Measurements from ENCODE around the gene PBX4.

PBX4 gene

GRCh38 chr19:19588546-19588945 is 29.9 kb downstream of the PBX4 start:
- DNase-seq (ENCODE audit: low read depth in 2 of 2) = no peak

DNA sequence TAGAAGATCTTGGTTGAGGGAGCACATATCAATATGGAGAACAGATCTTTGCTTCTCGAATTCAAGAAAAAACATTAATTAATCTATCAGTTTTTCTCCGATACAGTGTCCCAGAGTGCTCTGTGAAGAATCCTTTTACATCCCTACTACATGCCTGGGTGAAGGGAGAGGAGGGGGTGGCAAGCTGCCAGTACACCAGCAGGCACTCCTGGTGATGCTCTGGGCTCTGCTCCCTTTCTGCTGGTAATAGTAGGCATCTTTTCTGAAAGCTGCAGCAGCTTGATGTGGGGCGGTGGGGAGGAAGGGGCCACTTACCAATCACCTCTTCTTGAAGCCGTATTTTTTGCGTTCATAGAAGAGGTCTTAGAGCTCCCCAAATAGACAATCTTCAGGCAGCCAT is 30.7 kb downstream of the PBX4 start:
- DNase-seq (ENCODE audit: low read depth in 2 of 2) = no peak

DNA sequence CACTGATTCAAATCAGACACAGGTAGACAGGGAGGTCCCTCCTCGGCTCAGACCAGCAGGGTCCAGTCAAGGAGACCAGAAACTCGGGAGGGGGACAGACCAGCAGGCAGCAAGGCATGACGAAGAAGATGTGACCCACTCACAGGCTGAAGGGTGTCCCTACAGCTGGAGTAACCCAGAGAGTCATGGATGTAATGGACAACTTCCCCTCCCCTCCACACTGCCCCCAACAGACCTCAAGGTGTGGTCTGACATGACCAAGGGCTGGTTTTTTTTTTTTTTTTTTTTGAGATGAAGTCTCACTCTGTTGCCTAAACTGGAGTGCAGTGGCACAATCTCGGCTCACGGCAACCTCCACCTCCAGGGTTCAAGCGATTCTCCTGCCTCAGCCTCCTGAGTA is 34.1 kb downstream of the PBX4 start:
- DNase-seq (ENCODE audit: low read depth in 2 of 2) = no peak

DNA sequence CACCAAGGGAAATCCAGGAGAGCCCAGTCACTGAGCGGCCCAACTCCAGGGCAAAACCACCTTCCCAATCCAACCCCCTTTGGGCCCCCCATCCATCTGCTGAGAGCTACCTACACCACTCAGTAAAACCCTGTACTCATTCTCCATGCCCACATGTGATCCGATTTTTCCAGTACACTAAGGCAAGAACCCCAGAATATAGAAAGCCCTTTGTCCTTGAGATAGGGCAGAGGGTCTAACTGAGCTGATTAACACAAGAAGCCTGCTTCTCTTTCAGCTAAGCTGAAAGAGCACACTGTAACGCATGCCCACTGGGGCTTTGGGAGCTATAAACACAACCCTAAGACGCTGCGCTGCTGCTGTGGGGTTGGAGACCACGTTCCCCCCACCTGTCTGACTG is 36.0 kb downstream of the PBX4 start:
- no peak for DNase-seq (ENCODE audit: low read depth in 2 of 2)

- no peak for DNase-seq (ENCODE audit: low read depth in 2 of 2)
Observed at GRCh38 chr19:19581391-19581790, 37.1 kb downstream of the PBX4 start.

DNA sequence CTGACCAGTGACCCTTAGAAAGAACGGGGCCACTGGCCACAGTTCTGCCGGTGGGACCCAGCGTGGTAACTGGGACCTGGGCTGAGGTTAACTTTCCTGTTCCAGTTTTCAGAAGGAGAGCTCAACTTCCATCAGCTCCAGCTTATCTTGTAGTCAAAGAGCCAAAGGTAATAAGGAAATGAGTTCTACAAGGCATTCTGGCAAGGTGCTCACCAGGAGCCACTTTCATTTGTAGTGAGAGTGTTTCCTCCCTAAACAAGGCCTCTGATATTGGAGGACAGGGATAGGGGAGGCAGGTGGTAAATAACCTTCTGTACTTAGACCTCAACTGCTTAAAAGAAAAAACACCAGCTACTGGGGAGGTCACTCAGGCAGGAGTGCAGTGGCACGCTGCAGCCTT is 38.1 kb downstream of the PBX4 start:
- DNase-seq (ENCODE audit: low read depth in 2 of 2) = no peak

DNA sequence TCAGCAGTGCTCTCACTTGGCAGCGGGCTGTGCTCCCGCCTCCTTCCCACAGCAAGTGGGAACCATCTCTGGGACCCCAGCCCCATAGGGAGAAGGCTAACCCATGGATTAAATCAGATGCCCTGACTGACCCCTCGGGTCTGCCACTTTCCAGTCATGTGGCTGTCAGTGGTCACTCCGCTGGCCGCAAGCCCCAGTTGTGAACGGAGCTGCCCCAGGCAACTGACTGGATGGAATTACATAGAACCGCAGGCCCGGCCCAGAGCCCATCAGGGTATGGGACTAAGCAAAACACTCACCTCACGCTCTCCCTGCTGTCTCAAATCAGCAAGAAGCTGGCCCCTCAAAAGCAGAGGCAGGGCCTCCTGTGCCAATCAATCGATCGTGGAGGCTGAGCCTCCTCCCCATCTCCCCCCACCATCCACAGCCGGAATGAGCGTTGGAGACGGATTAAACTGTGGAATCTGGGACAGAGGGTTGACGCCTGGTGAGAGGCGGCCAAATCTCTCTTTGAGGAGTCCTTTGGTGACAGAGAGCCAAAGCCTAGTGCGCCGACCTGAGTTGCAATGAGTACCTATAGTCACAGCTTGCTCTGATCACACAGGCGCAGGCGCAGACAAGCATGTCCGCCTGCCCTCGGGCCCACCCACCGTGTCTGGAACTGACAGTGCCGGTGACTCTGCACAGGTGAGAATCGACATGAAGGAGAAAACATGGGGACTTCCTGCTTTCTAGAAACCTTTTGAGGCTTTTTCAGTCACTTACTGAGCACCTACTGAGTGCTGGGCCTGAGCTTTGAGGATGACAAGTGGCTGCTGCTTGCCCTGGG is 38.7 kb downstream of the PBX4 start:
- DNase-seq (ENCODE audit: low read depth in 2 of 2) = no peak

DNA sequence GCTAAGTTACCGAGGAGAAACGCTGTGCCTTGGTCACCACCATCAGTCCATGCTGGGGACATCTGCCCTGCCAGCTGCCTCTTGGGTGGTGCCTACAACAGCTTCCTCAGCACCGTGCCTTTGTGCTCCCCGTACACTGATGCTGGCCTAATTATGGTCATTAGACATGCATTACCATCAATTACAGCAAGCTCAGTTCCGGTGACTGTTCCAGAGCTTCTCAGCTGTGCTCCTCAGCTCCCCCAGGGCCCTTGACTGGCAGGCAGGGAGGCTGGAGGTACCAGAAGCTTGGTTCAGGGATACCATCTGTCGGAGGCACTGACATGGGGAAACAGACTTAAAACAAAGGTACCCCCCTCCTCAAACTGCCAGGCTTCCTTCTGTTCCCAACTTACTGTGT is 40.2 kb downstream of the PBX4 start:
- no peak for DNase-seq (ENCODE audit: low read depth in 2 of 2)

GRCh38 chr19:19575411-19575810 is 43.1 kb downstream of the PBX4 start:
- no peak for DNase-seq (ENCODE audit: low read depth in 2 of 2)

DNA sequence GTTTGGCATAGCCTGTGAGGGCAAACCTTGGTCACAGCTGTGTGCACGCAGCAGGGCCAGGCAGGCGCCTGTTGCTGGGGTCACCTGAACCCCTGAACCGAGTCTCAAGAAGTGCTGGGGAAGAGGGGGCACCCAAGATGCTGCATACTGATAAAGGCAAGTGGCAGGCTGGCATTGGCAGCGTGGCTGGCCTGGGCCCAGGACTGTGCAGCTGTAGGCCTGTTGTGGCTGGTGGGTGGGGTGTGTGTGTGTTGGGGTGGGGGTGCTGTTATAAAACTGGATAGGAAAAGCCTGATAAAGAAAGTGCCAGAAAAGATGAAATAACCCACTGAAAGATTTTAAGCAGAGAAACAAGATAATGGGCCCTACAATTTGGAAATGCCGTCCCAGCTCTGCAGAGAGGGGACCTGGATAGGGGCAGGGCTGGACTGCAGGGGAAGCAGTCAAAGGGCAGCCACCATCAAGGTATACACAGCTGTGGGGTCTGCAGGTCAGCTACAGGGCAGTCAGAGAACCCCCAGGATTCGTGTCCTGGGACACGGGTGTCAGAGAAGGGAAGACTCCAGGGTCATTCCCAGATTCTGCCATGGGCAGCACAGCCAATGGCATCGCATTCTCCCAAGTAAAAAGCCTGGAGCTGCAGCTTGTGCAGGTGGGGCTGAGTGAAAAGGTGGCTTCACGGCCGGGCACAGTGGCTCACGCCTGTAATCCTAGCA is 47.3 kb downstream of the PBX4 start:
- no peak for DNase-seq (ENCODE audit: low read depth in 2 of 2)

DNA sequence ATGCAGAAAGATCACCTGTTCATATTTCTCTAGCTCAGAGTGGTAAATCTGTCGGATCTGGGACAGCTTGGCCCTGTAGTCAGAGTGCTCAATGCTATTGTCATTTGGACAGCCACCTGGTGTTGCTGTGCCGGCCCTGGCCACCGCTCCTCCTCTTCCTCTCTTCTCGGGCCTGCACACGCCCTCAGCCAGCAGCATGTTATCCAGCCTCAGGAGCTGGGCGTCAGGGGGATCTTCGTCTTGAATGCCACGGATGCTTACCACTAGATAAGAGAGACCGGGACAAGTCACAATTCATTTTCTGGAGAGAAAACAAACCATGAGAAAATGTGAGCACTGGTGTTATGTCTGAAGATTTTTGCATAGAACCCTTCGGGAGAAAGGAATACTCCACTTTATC is 47.9 kb downstream of the PBX4 start:
- no peak for DNase-seq (ENCODE audit: low read depth in 2 of 2)

DNA sequence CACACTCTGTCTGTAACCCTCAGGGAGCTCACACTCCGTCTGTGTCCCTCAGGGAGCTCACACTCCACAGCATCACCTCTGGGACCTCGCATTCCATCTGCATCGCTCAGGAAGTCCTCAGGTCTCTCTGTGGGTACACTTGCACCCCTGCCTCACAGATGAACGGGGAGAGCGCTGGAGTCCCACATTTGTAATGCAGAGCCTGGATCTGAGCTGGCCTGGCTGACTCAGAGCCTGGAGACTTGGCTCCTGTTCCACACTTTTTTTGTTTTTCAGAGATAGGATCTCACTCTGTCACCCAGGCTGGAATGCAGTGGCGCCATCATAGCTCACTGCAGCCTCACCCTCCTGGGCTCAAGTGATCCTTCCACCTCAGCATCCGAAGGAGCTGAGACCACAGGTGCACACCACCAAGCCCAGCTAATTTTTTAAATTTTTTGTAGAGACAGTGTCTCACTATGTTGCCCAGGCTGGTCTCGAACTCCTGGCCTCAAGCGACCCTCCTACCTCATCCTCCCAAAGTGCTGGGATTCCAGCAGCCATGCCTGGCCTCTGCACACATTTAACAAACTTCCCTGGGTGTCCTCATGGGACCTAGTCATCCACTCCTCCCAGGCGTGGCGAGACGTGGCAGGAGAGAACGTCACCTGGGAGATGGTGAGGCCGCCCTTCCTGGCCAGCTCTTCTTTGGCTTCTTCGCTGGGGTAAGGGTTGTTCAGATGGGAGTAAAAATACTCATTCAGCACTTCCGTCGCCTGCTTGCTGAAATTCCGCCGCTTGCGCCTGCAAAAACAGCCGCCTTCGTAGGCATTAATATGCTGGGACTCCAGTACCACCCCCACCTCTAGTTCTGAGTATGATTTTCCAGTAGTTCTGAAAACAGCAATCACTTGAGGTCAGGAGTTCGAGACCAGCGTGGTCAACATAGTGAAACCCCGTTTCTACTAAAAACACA is 49.4 kb downstream of the PBX4 start:
- DNase-seq (ENCODE audit: low read depth in 2 of 2) = no peak

GRCh38 chr19:19567391-19567790 is 51.1 kb downstream of the PBX4 start:
- no peak for DNase-seq (ENCODE audit: low read depth in 2 of 2)

DNA sequence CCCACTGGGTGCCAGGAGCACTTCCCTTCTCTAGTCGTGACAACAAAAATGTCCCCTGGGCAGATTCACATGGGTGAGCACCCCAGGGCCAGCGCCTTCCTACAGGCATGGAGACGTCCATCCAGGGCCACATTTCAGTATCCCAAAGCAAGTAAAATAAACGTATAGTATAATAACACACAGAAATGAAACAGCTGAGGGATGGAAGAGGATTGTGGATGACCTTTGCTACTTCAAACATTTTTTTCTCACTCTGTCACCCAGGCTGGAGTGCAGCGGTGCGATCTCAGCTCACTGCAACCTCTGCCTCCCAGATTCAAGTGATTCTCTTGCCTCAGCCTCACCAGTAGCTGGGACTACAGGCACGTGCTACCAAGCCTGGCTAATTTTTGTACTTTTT is 52.2 kb downstream of the PBX4 start:
- DNase-seq (ENCODE audit: low read depth in 2 of 2) = no peak

- no peak for DNase-seq (ENCODE audit: low read depth in 2 of 2)
Observed at GRCh38 chr19:19563348-19563848, 55.1 kb downstream of the PBX4 start.

DNA sequence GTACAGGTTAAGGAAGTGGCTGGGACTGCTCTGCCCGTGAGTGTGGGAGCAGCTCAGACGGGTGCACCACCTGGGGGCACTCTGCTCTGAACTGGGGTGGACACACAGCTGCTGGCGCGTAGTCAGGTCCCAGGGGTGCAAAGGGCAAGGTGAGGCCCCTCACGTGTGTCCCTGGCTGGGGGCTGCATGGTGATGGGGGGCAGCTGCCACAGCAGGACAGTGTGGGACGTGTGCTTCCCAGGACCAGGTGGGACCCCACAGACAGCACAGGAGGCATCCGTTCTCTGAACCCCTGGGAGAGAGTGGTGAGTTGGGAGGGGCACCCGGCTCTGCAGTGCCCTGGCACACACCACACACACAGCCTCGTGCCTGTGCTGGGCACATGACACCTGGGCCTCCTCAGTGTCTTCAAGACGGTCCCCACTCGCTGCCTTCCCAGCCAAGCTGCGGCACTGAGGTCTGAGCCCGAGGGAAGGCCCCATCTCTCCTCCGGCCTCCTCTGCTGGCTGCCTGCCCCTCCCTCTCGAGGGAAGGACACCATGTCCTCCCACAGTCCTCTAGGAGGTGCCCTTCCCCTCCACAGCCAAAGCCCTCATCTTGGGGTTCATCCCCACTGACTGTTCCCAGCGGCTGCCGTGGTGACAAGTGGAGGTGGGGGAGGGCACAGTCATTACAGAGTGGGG is 55.7 kb downstream of the PBX4 start:
- DNase-seq (ENCODE audit: low read depth in 2 of 2) = no peak

DNA sequence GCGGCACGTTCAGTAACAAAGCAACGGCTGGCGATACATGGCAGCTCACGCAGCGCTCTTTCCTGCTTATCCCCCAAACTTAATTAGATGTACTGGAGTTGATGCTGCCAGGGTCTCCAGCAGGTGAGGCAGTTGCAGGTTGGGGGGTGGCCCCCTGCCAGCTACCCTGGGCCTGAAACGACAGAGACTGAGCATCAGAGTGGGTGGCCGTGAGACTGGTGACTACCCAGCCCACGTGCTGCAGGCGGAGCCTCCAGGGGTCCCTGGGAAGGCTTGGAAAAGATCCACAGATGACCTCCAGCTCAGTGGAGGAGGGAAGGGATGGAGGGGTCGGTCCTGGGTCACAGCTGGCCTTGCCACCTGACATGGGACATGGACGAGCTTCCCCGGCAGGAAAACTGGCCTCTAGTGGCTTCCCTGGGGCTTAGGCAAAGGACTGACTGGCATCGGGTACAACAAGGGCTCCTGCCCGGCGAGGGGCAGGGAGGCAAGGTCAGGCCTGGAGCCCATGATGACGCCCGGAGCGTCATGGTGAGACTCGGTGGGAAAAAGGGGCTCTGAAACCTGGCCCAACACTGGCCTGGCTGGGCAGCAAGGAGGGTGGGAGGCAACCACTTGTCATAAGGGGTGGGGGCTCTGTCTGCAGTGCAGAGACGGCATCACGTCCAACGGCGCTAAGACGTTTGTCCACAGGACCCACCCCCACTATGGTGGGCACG is 56.4 kb downstream of the PBX4 start:
- no peak for DNase-seq (ENCODE audit: low read depth in 2 of 2)

GRCh38 chr19:19559931-19560330 is 58.6 kb downstream of the PBX4 start:
- DNase-seq (ENCODE audit: low read depth in 2 of 2) = no peak

GRCh38 chr19:19558636-19559035 is 59.9 kb downstream of the PBX4 start:
- no peak for DNase-seq (ENCODE audit: low read depth in 2 of 2)

- DNase-seq (ENCODE audit: low read depth in 2 of 2) = no peak
Observed at GRCh38 chr19:19558055-19558454, 60.4 kb downstream of the PBX4 start.
